Nucleus accumbens (tissue), 56 donors: Measurements from ENCODE around the gene SELENOT.
"Not testable (repeated sequence)": the region's sequence is repeated elsewhere in the genome, so short reads cannot be mapped to it uniquely, and the experiment has no call there.

Experiments used
- DNase-seq, 56 donors: peaks; one replicate each; lab custom pipeline; 2025; lab: John Stamatoyannopoulos, UW

The SELENOT gene, protein sequence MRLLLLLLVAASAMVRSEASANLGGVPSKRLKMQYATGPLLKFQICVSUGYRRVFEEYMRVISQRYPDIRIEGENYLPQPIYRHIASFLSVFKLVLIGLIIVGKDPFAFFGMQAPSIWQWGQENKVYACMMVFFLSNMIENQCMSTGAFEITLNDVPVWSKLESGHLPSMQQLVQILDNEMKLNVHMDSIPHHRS

GRCh38 chr3:150603153-150603979, at the start of gene SELENOT:
TSS of gene SELENOT (plus strand) at chr3:150603321. CDS start at chr3:150603363, 42 bp downstream.
- DNase-seq, result peak; percentile 54 to 95 (median 91)

GRCh38 chr3:150555859-150556436, 47.2 kb upstream of the SELENOT start:
- no peak for DNase-seq

DNA sequence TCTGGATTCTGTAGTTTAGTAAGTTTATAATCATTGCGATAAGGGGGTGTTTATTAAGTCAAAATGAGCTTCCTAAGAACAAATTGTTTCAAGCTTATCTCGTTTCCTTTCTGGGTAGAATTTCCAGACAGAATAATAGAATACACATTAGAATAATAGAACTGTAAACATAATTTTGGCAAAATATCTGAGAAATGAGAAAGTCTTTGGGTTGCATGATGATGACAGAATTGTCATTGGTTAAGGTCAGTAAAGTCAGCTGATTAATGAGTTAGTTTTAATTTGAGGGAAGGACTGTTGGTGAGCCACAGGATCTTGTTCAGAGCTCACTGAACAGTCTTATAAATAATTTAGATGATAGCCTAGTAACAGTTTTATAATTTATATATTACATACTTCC, 46.3 kb upstream of the SELENOT start:
- DNase-seq, result no peak

GRCh38 chr3:150557725-150558124, 45.4 kb upstream of the SELENOT start:
- DNase-seq, result no peak

- DNase-seq, result no peak
Observed at GRCh38 chr3:150564243-150564642, 38.9 kb upstream of the SELENOT start.

GRCh38 chr3:150567328-150567727, 35.8 kb upstream of the SELENOT start:
- DNase-seq, result no peak

GRCh38 chr3:150577855-150578254, 25.3 kb upstream of the SELENOT start:
- DNase-seq, result no peak

GRCh38 chr3:150581174-150581573, 21.9 kb upstream of the SELENOT start:
- DNase-seq, result no peak

DNA sequence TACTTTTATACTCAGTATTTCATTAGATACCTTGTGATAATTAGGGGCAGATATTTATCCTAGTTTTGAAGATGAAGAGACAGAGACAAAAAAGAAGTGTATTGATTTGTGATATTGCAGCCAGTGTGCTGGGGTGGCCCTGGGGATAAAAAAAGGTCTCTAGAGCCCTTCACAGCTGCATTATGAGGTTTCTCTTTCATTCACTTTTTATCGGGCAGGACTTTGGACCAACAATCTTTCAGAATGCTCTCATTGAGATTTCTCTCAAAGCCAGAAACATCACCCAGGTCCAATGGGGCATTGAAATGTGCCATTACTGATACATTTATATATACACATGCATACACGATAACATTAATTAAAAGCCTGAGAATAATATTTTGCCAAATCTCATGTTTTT, 20.5 kb upstream of the SELENOT start:
- no peak for DNase-seq

DNA sequence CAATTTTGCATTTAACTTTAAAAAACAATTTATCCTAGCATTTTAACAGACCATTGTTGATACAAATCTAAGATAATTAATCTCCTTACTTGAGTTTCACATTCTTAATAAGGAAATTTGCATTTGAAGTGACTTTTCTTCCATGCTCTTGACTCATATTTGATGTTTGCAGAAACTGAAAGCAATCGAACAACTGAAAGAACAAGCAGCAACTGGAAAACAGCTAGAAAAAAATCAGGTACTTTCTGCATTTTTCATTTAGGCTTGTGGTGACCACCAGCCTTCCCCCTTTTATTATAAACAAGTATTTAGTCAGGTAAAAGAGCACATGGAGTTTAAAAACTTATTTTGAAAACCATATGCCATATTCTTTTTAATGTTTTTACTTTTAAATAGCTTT, 20.1 kb upstream of the SELENOT start:
- no peak for DNase-seq

DNA sequence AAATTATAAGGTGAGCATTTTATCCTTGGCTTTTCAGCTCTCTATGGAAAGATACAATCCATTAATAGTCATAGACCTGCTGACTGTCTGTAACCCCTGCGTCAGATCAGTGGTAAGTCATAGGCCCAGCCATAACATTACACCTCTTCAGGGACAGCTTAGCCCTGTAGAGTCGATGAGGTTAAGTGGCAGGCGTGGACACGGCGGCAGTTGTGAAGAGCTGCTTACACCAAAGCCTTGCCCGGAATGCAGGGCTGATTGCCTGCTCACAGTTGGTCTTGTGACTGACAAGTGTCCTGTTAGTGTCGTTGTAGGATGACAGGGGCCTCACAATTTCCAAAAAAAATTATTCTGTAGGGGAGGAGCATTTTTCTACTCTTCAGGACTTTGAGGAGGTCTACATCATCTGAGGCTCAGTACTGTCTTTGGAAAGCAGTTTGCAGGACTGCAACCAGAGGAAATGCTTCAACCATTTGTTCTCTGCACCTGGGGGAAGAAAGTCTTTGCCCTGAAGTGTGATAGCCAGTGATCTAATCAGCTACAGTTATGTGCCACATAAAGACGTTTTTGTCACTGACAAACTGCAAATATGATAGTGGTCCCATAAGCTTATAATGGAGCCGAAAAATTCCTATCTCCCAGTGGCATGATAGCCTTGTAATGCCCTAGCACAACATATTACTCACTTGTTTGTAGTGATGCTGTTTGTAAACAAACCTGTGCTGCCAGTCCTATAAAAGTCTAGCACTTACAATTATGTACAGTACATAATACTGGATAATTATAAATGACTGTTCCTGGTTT, 14.9 kb upstream of the SELENOT start:
- DNase-seq, result no peak

GRCh38 chr3:150589759-150590158, 13.4 kb upstream of the SELENOT start:
- DNase-seq, result no peak

- no peak for DNase-seq
Observed at GRCh38 chr3:150594150-150594549, 9.0 kb upstream of the SELENOT start.

DNA sequence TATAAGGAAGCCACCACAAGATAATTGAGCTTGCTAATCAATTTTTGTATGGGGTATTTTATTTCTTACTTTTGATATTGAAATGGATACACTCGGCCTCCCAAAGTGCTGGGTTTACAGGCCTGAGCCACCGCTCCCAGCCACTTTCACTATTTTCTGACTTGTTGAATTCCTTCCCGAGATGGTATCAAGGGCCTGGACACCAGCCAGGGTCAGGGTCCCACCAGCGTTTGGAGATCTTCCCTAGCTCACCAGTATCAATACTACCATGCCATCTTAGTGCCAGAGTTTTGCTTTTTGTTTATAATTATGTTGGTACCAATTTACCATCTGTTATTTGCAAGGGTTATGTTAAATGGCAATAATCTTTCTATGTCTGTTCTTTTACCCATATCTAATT, 5.5 kb upstream of the SELENOT start:
- no peak for DNase-seq

- no peak for DNase-seq
Observed at GRCh38 chr3:150599611-150600297, 3.4 kb upstream of the SELENOT start.

GRCh38 chr3:150600647-150601530, 2.2 kb upstream of the SELENOT start:
- not testable (repeated sequence) for DNase-seq

- DNase-seq, result no peak
Observed at GRCh38 chr3:150602426-150603152, 532 bp upstream of the SELENOT start.

DNA sequence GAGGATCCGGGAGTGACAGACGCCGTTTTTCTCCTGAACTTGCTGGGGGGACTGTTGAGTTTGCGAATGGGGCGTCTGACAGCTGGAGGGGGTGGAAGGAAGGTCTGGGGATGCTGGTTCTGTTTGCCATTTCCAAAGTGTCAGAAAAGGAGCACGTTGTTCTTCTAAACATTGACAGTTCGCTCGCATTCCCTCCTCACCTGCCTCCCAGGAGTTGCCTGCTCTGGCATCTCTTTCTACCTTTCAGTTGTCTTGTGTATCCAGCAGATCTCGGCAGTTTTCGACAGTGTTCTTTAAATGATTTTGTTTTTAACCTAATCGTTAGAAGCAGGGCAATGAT, 829 bp downstream of the SELENOT start:
- peak in 7 of 56 donors; percentile 24 to 65 (median 43) for DNase-seq
